Caco-2 (cell line): ENCODE measurements around the gene TMEM201. TPM values are rescaled to one million over a fixed set of nuclear protein-coding genes. Genes with fewer than 3 reads are reported as not detected.

Experiments used
- BruUV-seq: library from RNA; stranded (reverse); fragments of 400-500 nt; replicated peaks from 2 replicates; lab custom pipeline; 2021; lab: Mats Ljungman, UMichigan
- CTCF ChIA-PET: fragments of 300-600 bp; sonication (Branson Sonifier 250); formaldehyde crosslinking; loops from one replicate; lab custom pipeline; 2022; ENCODE audit warnings: antibody characterized with exemption; lab: Charles Lee
- POLR2A ChIA-PET: fragments of 300-600 bp; sonication (Branson Sonifier 250); formaldehyde crosslinking; loops from one replicate; lab custom pipeline; 2022; ENCODE audit warnings: antibody characterized with exemption; lab: Charles Lee
- DNase-seq, 2 experiments: peaks; one replicate each; pipeline versions ENCODE4 v3.0.0 to v3.0.0-alpha.2; 2020 to 2022
- H3K27me3 ChIP-seq: replicated peaks from 2 replicates; pipeline ENCODE4 v1.6.0; 2011; ENCODE audit warnings: low read length; ENCODE audit not compliant: control insufficient read depth, insufficient read depth
- H3K36me3 ChIP-seq: 2 replicates; pipeline ENCODE4 v1.5.1; 2011; ENCODE audit warnings: low read length; ENCODE audit not compliant: control insufficient read depth, insufficient read depth
- H3K4me1 ChIP-seq: fragments of 250-450 bp; sonication (Bioruptor Pico); 2 replicates; pipeline ENCODE4 v1.5.1; 2020; ENCODE audit warnings: mild to moderate bottlenecking
- H3K4me3 ChIP-seq: 2 replicates; pipeline ENCODE4 v1.5.1; 2011; ENCODE audit warnings: low read depth, mild to moderate bottlenecking, control low read depth, low read length
- H3K9me3 ChIP-seq: fragments of 250-450 bp; sonication (Bioruptor Pico); 2 replicates; pipeline ENCODE4 v1.5.1; 2020; ENCODE audit warnings: mild to moderate bottlenecking, moderate library complexity
- H3K27ac Mint-ChIP-seq: one replicate; pipeline ENCODE4 v1.8.0; 2022; ENCODE audit warnings: mixed read lengths; ENCODE audit not compliant: unreplicated experiment
- H3K27me3 Mint-ChIP-seq: one replicate; pipeline ENCODE4 v1.8.0; 2022; ENCODE audit warnings: mixed read lengths; ENCODE audit not compliant: insufficient read depth, unreplicated experiment
- H3K36me3 Mint-ChIP-seq: one replicate; pipeline ENCODE4 v1.8.0; 2022; ENCODE audit warnings: mild to moderate bottlenecking, mixed read lengths; ENCODE audit not compliant: insufficient read depth, unreplicated experiment
- H3K4me1 Mint-ChIP-seq: one replicate; pipeline ENCODE4 v1.8.0; 2022; ENCODE audit warnings: low read depth, mixed read lengths; ENCODE audit not compliant: unreplicated experiment
- H3K4me3 Mint-ChIP-seq: one replicate; pipeline ENCODE4 v1.8.0; 2022; ENCODE audit warnings: mild to moderate bottlenecking, moderate library complexity, mixed read lengths; ENCODE audit not compliant: unreplicated experiment
- H3K9me3 Mint-ChIP-seq: one replicate; pipeline ENCODE4 v1.8.0; 2022; ENCODE audit warnings: mixed read lengths; ENCODE audit not compliant: unreplicated experiment
- intact Hi-C: fragments of 100-400 bp; cut with micrococcal nuclease; formaldehyde crosslinking; loops from one replicate; pipeline ENCODE4 v1.10.0; 2022; ENCODE audit not compliant: unreplicated experiment
- total RNA-seq: library from RNA; stranded (reverse); gene quantifications from 2 replicates; pipeline ENCODE4 v1.2.3, GENCODE V29; 2022
- TF ChIP-seq, protein P1 (sequence below), 2 experiments: fragments of 200-600 bp in 1 of 2; IDR thresholded peaks; 1 replicate in 1 of 2; 2 replicates in 1 of 2; pipeline versions ENCODE4 v1.5.1 to v1.8.0; 2011 to 2022; ENCODE audit warnings: antibody characterized with exemption in 1 of 2, control low read depth in 1 of 2, inconsistent platforms in 1 of 2, low read depth in 1 of 2, low read length in 1 of 2, mild to moderate bottlenecking in 1 of 2, moderate library complexity in 1 of 2; ENCODE audit not compliant: insufficient read depth in 1 of 2, severe bottlenecking in 1 of 2, unreplicated experiment in 1 of 2

TMEM201 gene
- total RNA-seq, 1 experiment from 2014 or later, result 27.2 TPM

DNA sequence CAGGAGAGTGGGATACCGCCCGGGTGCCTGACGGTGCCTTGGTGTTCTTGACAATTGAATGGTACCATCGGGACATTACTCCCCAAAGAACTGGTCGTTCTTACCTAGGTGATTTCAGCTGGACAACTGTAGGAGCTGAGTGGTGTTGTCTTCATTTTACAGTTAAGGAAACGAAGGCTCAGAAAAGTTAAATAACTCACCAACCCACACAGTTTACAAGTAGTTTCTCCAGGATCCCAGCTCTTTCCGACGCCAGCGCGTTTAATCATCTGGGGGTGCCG is 64.4 kb downstream of the TMEM201 start:
- Histone ChIP-seq H3K4me1 (0 out of 2 replicates have a peak, but pooled peaks cover 7% of the 10 kb centered on the region), H3K9me3 (no peaks in the 10 kb centered on the region), H3K36me3 (no peaks in the 10 kb centered on the region), H3K27me3 (0 out of 2 replicates have a peak, but pooled peaks cover 2% of the 10 kb centered on the region), H3K4me3 (no peak overlapping the region)
- Mint-ChIP-seq H3K4me1 (no peaks in the 10 kb centered on the region), H3K9me3 (no peaks in the 10 kb centered on the region), H3K27me3 (peaks cover 12% of the 10 kb centered on the region), H3K27ac (no peak overlapping the region), H3K4me3 (no peak overlapping the region), H3K36me3 (no peaks in the 10 kb centered on the region)
- ChIA-PET POLR2A (no interaction called here), CTCF (interaction anchor here (0.7 kb wide), 2 partner anchors 22 to 43 kb away, joined by 3 to 11 read pairs; no protein-coding TSS in a partner anchor)
- DNase-seq, result no peak
- TF ChIP-seq, protein P1, sequence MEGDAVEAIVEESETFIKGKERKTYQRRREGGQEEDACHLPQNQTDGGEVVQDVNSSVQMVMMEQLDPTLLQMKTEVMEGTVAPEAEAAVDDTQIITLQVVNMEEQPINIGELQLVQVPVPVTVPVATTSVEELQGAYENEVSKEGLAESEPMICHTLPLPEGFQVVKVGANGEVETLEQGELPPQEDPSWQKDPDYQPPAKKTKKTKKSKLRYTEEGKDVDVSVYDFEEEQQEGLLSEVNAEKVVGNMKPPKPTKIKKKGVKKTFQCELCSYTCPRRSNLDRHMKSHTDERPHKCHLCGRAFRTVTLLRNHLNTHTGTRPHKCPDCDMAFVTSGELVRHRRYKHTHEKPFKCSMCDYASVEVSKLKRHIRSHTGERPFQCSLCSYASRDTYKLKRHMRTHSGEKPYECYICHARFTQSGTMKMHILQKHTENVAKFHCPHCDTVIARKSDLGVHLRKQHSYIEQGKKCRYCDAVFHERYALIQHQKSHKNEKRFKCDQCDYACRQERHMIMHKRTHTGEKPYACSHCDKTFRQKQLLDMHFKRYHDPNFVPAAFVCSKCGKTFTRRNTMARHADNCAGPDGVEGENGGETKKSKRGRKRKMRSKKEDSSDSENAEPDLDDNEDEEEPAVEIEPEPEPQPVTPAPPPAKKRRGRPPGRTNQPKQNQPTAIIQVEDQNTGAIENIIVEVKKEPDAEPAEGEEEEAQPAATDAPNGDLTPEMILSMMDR (IDR thresholded peaks at IDR 0.05; ENCODE audit: insufficient read depth in 1 of 2, low read depth in 1 of 2, low read length in 1 of 2, severe bottlenecking in 1 of 2, unreplicated experiment in 1 of 2), result no peak
- BruUV-seq, result no TSS peak
- intact Hi-C loops, result no loop called here

GRCh38 chr1:9653491-9654050 is 64.9 kb downstream of the TMEM201 start:
- Mint-ChIP-seq H3K4me1 (no peaks in the 10 kb centered on the region), H3K27ac (no peak overlapping the region), H3K27me3 (peaks cover 12% of the 10 kb centered on the region), H3K4me3 (no peak overlapping the region), H3K36me3 (no peaks in the 10 kb centered on the region), H3K9me3 (no peaks in the 10 kb centered on the region)
- DNase-seq, result no peak
- ChIA-PET CTCF (interaction anchor here (0.7 kb wide), 2 partner anchors 23 to 42 kb away, joined by 3 to 11 read pairs; no protein-coding TSS in a partner anchor), POLR2A (no interaction called here)
- H3K4me3 ChIP-seq, result no peak overlapping the region
- H3K27me3 ChIP-seq, result 0 out of 2 replicates have a peak, but pooled peaks cover 2% of the 10 kb centered on the region
- no peaks in the 10 kb centered on the region for H3K9me3 ChIP-seq
- no peaks in the 10 kb centered on the region for H3K36me3 ChIP-seq
- no TSS peak for BruUV-seq
- H3K4me1 ChIP-seq, result 0 out of 2 replicates have a peak, but pooled peaks cover 7% of the 10 kb centered on the region
- TF ChIP-seq, protein P1 (IDR thresholded peaks at IDR 0.05; ENCODE audit: insufficient read depth in 1 of 2, low read depth in 1 of 2, low read length in 1 of 2, severe bottlenecking in 1 of 2, unreplicated experiment in 1 of 2), result no peak
- intact Hi-C loops, result no loop called here

DNA sequence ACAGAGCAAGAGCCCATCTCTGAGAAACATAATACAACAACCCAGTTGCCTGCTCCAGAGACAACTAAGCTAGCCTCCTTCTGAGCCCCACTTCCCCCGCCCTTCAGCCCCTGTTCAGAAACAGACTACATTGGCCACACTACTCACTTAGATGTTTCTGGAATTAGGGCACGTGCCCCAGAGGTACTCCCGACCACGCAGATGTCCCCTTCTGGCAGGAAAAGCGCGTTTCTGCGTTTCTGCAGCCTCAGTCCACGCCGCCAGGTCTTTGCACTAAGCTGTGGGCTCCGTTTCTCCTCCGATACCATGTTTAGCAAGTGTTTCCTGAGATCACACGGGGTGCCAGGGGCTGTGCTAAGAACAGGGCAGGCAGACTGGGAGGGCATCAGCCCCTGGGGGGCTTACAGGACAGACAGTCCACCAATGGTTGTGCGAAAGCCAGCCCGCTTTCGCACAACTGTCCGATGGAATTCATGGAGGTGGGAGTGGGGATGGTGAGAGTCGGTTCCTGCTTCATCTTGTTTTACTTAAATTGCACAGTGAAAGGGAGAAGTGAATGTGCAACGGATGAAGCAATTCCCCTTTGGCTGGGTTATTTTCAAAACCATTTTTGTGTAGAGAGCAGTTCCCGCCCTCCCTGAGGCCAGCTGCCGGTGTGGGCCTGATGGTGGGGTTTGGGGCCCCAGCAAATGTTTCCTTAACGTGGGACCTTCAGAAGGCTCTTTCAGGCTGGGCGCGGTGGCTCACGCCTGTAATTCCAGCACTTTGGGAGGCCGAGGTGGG is 65.5 kb downstream of the TMEM201 start:
- H3K9me3 ChIP-seq, result no peaks in the 10 kb centered on the region
- no peak for DNase-seq
- BruUV-seq, result no TSS peak
- no peak overlapping the region for H3K27ac Mint-ChIP-seq
- H3K9me3 Mint-ChIP-seq, result no peaks in the 10 kb centered on the region
- no peaks in the 10 kb centered on the region for H3K4me1 Mint-ChIP-seq
- CTCF ChIA-PET, result no interaction called here
- no peaks in the 10 kb centered on the region for H3K36me3 Mint-ChIP-seq
- POLR2A ChIA-PET, result no interaction called here
- H3K36me3 ChIP-seq, result no peaks in the 10 kb centered on the region
- H3K4me1 ChIP-seq, result 0 out of 2 replicates have a peak, but pooled peaks cover 7% of the 10 kb centered on the region
- intact Hi-C loops, result no loop called here
- 0 out of 2 replicates have a peak, but pooled peaks cover 2% of the 10 kb centered on the region for H3K27me3 ChIP-seq
- H3K4me3 Mint-ChIP-seq, result no peak overlapping the region
- peaks cover 12% of the 10 kb centered on the region for H3K27me3 Mint-ChIP-seq
- H3K4me3 ChIP-seq, result no peak overlapping the region
- TF ChIP-seq, protein P1 (IDR thresholded peaks at IDR 0.05; ENCODE audit: insufficient read depth in 1 of 2, low read depth in 1 of 2, low read length in 1 of 2, severe bottlenecking in 1 of 2, unreplicated experiment in 1 of 2), result no peak
